Keratinocyte (primary cell): ENCODE data around the gene DBI. TPM values are rescaled to one million over a fixed set of nuclear protein-coding genes. Genes with fewer than 3 reads are reported as not detected.

Experiments
- DNase-seq: peaks from one replicate; pipeline ENCODE4 v3.0.0-alpha.2; 2011; ENCODE audit warnings: low read depth, missing footprints, low spot score
- FAIRE-seq: peaks from 2 replicates; lab custom pipeline; 2011; peaks lifted over from hg19 to GRCh38; lab: Jason Lieb, UNC
- H2AFZ ChIP-seq: 2 replicates; pipeline ENCODE4 v1.6.0; 2012; ENCODE audit warnings: low read length, control low read depth, inconsistent platforms; ENCODE audit not compliant: control insufficient read depth
- H3K27ac ChIP-seq: 2 replicates; pipeline ENCODE4 v1.5.1; 2011; ENCODE audit warnings: low read length; ENCODE audit not compliant: control insufficient read depth, insufficient read depth
- H3K27me3 ChIP-seq: 3 replicates; pipeline ENCODE4 v1.6.0; 2011; ENCODE audit warnings: low read length; ENCODE audit not compliant: control insufficient read depth, insufficient read depth; ENCODE audit errors: extremely low read depth
- H3K36me3 ChIP-seq, 2 experiments: 2 replicates in 1 of 2; 3 replicates in 1 of 2; pipeline ENCODE4 v1.5.1; 2011; ENCODE audit warnings: low read length in 2 of 2, mild to moderate bottlenecking in 1 of 2; ENCODE audit not compliant: control insufficient read depth in 2 of 2, insufficient read depth in 2 of 2; ENCODE audit errors: extremely low read depth in 1 of 2
- H3K4me1 ChIP-seq: 3 replicates; pipeline ENCODE4 v1.5.1; 2011; ENCODE audit warnings: low read length; ENCODE audit not compliant: control insufficient read depth, insufficient read depth; ENCODE audit errors: extremely low read depth
- H3K4me2 ChIP-seq: 3 replicates; pipeline ENCODE4 v1.6.0; 2011; ENCODE audit warnings: low read depth, low read length; ENCODE audit not compliant: control insufficient read depth, insufficient read depth; ENCODE audit errors: extremely low read depth
- H3K4me3 ChIP-seq, 3 experiments: fragments of 200-600 bp in 1 of 3; sonication (generic) in 1 of 3; 2 replicates in 2 of 3; 3 replicates in 1 of 3; pipeline ENCODE4 v1.5.1; 2011 to 2016; ENCODE audit warnings: low read length in 3 of 3, mild to moderate bottlenecking in 3 of 3, control low read depth in 2 of 3, inconsistent platforms in 1 of 3, low read depth in 1 of 3, mixed read lengths in 1 of 3, mixed run types in 1 of 3, moderate library complexity in 1 of 3; ENCODE audit not compliant: control insufficient read depth in 2 of 3, insufficient read depth in 2 of 3; ENCODE audit errors: extremely low read depth in 1 of 3
- H3K79me2 ChIP-seq: 2 replicates; pipeline ENCODE4 v1.6.0; 2012; ENCODE audit warnings: low read length; ENCODE audit not compliant: control insufficient read depth, insufficient read depth
- H3K9ac ChIP-seq: 3 replicates; pipeline ENCODE4 v1.6.0; 2011; ENCODE audit warnings: low read length; ENCODE audit not compliant: control insufficient read depth, insufficient read depth; ENCODE audit errors: extremely low read depth
- H3K9me1 ChIP-seq: 3 replicates; pipeline ENCODE4 v1.6.0; 2011; ENCODE audit warnings: low read length; ENCODE audit not compliant: control insufficient read depth, insufficient read depth; ENCODE audit errors: extremely low read depth
- H3K9me3 ChIP-seq: 2 replicates; pipeline ENCODE4 v1.5.1; 2012; ENCODE audit warnings: low read depth, low read length; ENCODE audit not compliant: control insufficient read depth
- H4K20me1 ChIP-seq: 3 replicates; pipeline ENCODE4 v1.6.0; 2011; ENCODE audit warnings: low read length; ENCODE audit not compliant: control insufficient read depth, insufficient read depth; ENCODE audit errors: extremely low read depth
- EZH2 ChIP-seq: IDR thresholded peaks from one replicate; pipeline ENCODE4 v1.6.1; 2012; ENCODE audit warnings: inconsistent platforms, mild to moderate bottlenecking, low read length, moderate library complexity
- dilution Hi-C: fragments of 300-500 bp; cut with MboI; formaldehyde crosslinking; loops from one replicate; pipeline ENCODE4 v1.7.0; 2020; ENCODE audit warnings: low sequenced_read_pairs; ENCODE audit not compliant: extremely low pct_ligation_motif_present
- polyA plus RNA-seq, 5 experiments: library from polyadenylated mRNA; depleted of rRNA in 3 of 5; stranded (reverse) in 3 of 5; stranded (forward) in 1 of 5; unstranded in 1 of 5; fragments of >200 nt; gene quantifications; 1 replicate in 1 of 5; 2 replicates in 3 of 5; 3 replicates in 1 of 5; pipeline versions ENCODE4 v1.2.1 to v1.2.3, GENCODE V29; 2011 to 2012; ENCODE audit warnings: missing spikeins in 2 of 5, low read depth in 1 of 5, low replicate concordance in 1 of 5
- TF ChIP-seq, protein P1 (sequence below), 3 experiments: IDR thresholded peaks in 1 of 3; conservative IDR thresholded peaks in 1 of 3; optimal IDR thresholded peaks in 1 of 3; 2 replicates in 2 of 3; 3 replicates in 1 of 3; pipeline versions ENCODE3 to v1.5.1; 2011; ENCODE audit warnings: low read length in 3 of 3, mild to moderate bottlenecking in 3 of 3, moderate library complexity in 2 of 3, control low read depth in 1 of 3, inconsistent platforms in 1 of 3; ENCODE audit not compliant: insufficient read depth in 2 of 3; ENCODE audit errors: extremely low read depth in 1 of 3

DBI gene
- polyA plus RNA-seq, 1 donor (not counting 4 experiments of a cell fraction or from before 2014, with no cell fraction given): 590 TPM

DNA sequence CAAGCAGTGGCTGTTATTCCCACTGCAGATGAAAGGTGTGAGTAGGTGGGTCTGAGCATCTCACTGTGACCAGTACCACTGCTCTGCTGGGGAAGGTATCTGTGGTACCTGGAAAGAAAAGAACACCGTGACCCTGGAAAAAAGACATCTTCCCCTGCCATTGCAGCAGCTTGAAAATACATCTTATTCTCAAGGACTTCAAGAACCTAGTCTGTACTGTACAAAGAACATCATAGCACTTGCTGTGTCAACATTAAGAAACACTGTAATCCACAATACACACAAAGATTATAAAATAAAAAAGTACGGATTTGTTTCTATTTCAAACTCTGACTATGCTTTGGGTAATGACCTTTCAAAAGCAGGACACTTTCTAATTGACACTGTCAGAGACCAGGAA lies 29.0 kb upstream of the DBI start:
- dilution Hi-C loops: no loop called here
- FAIRE-seq: no peak

DNA sequence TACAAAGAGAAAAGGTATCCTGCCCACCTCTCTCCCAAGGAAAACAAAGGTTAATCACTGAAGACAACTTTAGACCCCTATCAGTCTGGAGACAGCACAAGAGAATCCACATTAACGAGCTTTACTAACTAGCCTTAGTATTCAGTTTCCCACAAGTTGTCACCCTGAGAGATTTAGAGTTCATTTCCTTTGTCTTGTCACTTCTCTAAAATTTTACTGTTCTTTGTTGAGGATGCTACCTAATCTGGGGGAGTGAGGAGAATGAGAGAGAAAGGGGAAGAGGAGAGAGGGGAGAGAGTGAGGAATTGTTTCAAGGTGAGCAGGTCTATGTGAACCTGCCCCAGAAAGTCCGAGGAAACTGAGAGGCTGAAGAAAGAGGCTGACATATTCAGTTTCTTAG lies 28.5 kb upstream of the DBI start:
- H3K79me2 ChIP-seq: no peaks in the 10 kb centered on the region
- no peaks in the 10 kb centered on the region for H3K36me3 ChIP-seq
- H2AFZ ChIP-seq: no peak overlapping the region
- no peak overlapping the region for H3K4me3 ChIP-seq
- no peaks in the 10 kb centered on the region for H4K20me1 ChIP-seq
- no peak overlapping the region for H3K9ac ChIP-seq
- H3K4me2 ChIP-seq: no peak overlapping the region
- no peaks in the 10 kb centered on the region for H3K4me1 ChIP-seq
- TF ChIP-seq EZH2: no peak
- TF ChIP-seq, protein P1, sequence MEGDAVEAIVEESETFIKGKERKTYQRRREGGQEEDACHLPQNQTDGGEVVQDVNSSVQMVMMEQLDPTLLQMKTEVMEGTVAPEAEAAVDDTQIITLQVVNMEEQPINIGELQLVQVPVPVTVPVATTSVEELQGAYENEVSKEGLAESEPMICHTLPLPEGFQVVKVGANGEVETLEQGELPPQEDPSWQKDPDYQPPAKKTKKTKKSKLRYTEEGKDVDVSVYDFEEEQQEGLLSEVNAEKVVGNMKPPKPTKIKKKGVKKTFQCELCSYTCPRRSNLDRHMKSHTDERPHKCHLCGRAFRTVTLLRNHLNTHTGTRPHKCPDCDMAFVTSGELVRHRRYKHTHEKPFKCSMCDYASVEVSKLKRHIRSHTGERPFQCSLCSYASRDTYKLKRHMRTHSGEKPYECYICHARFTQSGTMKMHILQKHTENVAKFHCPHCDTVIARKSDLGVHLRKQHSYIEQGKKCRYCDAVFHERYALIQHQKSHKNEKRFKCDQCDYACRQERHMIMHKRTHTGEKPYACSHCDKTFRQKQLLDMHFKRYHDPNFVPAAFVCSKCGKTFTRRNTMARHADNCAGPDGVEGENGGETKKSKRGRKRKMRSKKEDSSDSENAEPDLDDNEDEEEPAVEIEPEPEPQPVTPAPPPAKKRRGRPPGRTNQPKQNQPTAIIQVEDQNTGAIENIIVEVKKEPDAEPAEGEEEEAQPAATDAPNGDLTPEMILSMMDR (optimal IDR thresholded peaks at IDR 0.05 in 1 of 3, IDR thresholded peaks at IDR 0.05 in 1 of 3, conservative IDR thresholded peaks at IDR 0.05 in 1 of 3; ENCODE audit: extremely low read depth in 1 of 3, insufficient read depth in 2 of 3, low read length in 3 of 3): no peak
- FAIRE-seq (no peak), DNase-seq (no peak)
- H3K27me3 ChIP-seq: no peaks in the 10 kb centered on the region
- no peaks in the 10 kb centered on the region for H3K9me1 ChIP-seq
- H3K27ac ChIP-seq: no peak overlapping the region
- H3K9me3 ChIP-seq: no peaks in the 10 kb centered on the region
- dilution Hi-C loops: no loop called here

More for the DNA sequence above, 29.0 kb upstream of the DBI start:
- H3K4me3 ChIP-seq: no peak overlapping the region
- no peak overlapping the region for H3K4me2 ChIP-seq
- no peaks in the 10 kb centered on the region for H3K4me1 ChIP-seq
- DNase-seq: no peak
- no peaks in the 10 kb centered on the region for H3K79me2 ChIP-seq
- H3K9me3 ChIP-seq: no peaks in the 10 kb centered on the region
- no peak overlapping the region for H3K27ac ChIP-seq
- no peaks in the 10 kb centered on the region for H4K20me1 ChIP-seq
- H3K36me3 ChIP-seq: no peaks in the 10 kb centered on the region
- TF ChIP-seq EZH2: no peak
- TF ChIP-seq, protein P1 (optimal IDR thresholded peaks at IDR 0.05 in 1 of 3, IDR thresholded peaks at IDR 0.05 in 1 of 3, conservative IDR thresholded peaks at IDR 0.05 in 1 of 3; ENCODE audit: extremely low read depth in 1 of 3, insufficient read depth in 2 of 3, low read length in 3 of 3): no peak
- no peak overlapping the region for H3K9ac ChIP-seq
- H3K9me1 ChIP-seq: no peaks in the 10 kb centered on the region
- no peaks in the 10 kb centered on the region for H3K27me3 ChIP-seq
- no peak overlapping the region for H2AFZ ChIP-seq
